Testis (tissue), 2 donors: Measurements from ENCODE around the gene NAPG.

ENCODE experiments used
- POLR2A ChIP-seq: fragments of 450-650 bp; IDR thresholded peaks from one replicate; pipeline ENCODE4 v1.6.1; 2017; ENCODE audit warnings: antibody characterized with exemption, mild to moderate bottlenecking, moderate library complexity
- TF ChIP-seq, protein P1 (sequence below), 3 experiments: fragments of 450-650 bp in 2 of 3; fragments of 200-600 bp in 1 of 3; sonication (generic) in 1 of 3; IDR thresholded peaks; one replicate each; pipeline ENCODE4 v1.5.1; 2016 to 2019; ENCODE audit warnings: antibody characterized with exemption in 3 of 3, mild to moderate bottlenecking in 2 of 3, moderate library complexity in 1 of 3

DNA sequence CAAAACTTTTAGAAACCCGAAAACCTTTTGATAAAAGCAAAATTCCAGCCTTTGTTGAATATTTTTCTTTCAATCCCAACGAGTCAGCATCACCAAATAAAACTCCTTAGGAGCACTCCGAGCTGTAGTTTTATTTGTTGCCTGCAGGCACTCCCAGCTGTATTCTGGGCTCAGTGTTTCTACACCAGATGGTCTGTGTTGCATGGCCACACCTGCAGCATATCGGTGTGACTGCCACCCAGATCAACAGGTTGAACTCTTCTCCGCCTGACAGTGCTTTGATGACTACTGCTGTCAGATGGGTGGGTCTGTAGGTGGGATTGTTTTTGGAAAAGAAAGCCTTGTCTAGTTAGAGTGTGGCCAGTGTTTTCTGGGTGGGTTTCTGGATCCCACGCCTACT, 38.7 kb upstream of the NAPG start:
- no peak for TF ChIP-seq POLR2A
- TF ChIP-seq, protein P1, sequence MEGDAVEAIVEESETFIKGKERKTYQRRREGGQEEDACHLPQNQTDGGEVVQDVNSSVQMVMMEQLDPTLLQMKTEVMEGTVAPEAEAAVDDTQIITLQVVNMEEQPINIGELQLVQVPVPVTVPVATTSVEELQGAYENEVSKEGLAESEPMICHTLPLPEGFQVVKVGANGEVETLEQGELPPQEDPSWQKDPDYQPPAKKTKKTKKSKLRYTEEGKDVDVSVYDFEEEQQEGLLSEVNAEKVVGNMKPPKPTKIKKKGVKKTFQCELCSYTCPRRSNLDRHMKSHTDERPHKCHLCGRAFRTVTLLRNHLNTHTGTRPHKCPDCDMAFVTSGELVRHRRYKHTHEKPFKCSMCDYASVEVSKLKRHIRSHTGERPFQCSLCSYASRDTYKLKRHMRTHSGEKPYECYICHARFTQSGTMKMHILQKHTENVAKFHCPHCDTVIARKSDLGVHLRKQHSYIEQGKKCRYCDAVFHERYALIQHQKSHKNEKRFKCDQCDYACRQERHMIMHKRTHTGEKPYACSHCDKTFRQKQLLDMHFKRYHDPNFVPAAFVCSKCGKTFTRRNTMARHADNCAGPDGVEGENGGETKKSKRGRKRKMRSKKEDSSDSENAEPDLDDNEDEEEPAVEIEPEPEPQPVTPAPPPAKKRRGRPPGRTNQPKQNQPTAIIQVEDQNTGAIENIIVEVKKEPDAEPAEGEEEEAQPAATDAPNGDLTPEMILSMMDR (IDR thresholded peaks at IDR 0.05) = no peak
